A549 (cell line): Measurements from ENCODE around the gene ZNF827. TPM values are rescaled to one million over a fixed set of nuclear protein-coding genes. Genes with fewer than 3 reads are reported as not detected.

ENCODE experiments used
- ATAC-seq, 2 experiments: fragments of 200-7000 bp in 1 of 2; fragments of >200 bp in 1 of 2; cut with Nextera tagmentation in 1 of 2; cut with Tn5 transposase in 1 of 2; 3 replicates each; pipeline versions ENCODE4 v1.8.0 to v1.9.1; 2018 to 2020; ENCODE audit warnings: mild to moderate bottlenecking in 1 of 2, moderate library complexity in 1 of 2
- CTCF ChIA-PET: fragments of 300-600 bp; sonication (Branson Sonifier 250); formaldehyde crosslinking; extraction: SDS; loops from one replicate; lab custom pipeline; 2021; ENCODE audit warnings: antibody characterized with exemption, inconsistent platforms; lab: Yijun Ruan, JAX
- POLR2A ChIA-PET: fragments of 350-600 bp; formaldehyde crosslinking; extraction: SDS; loops from one replicate; lab custom pipeline; 2021; ENCODE audit warnings: antibody characterized with exemption, inconsistent platforms; lab: Yijun Ruan, JAX
- DNase-seq, 2 experiments: peaks; one replicate each; pipeline versions ENCODE4 v3.0.0 to v3.0.0-alpha.2; 2011 to 2016; ENCODE audit warnings: low read depth in 1 of 2, low spot score in 1 of 2
- FAIRE-seq: peaks from 2 replicates; lab custom pipeline; 2011; peaks lifted over from hg19 to GRCh38; lab: Jason Lieb, UNC
- H3K27ac ChIP-seq, 2 experiments: fragments of >200 bp; sonication (Bioruptor Twin); formaldehyde crosslinking; 3 replicates each; pipeline ENCODE4 v1.5.1; 2016 to 2017
- H3K4me1 ChIP-seq: fragments of >200 bp; sonication (Bioruptor Twin); formaldehyde crosslinking; 3 replicates; pipeline ENCODE4 v1.6.1; 2016
- H3K4me2 ChIP-seq: fragments of >200 bp; sonication (Bioruptor Twin); formaldehyde crosslinking; 3 replicates; pipeline ENCODE4 v1.6.1; 2016
- H3K4me3 ChIP-seq: fragments of >200 bp; sonication (Bioruptor Twin); formaldehyde crosslinking; 3 replicates; pipeline ENCODE4 v1.5.1; 2016
- H3K9me3 ChIP-seq: fragments of >200 bp; sonication (Bioruptor Twin); formaldehyde crosslinking; 3 replicates; pipeline ENCODE4 v1.6.1; 2016
- BHLHE40 ChIP-seq: IDR thresholded peaks from 2 replicates; pipeline ENCODE4 v1.6.1; 2012; ENCODE audit warnings: low read depth, low read length, inconsistent platforms
- CBX2 ChIP-seq: fragments of 200-600 bp; sonication (generic); IDR thresholded peaks from 2 replicates; pipeline ENCODE4 v1.6.1; 2016; ENCODE audit warnings: low read depth, mild to moderate bottlenecking, borderline replicate concordance
- CBX8 ChIP-seq: fragments of 200-600 bp; sonication (generic); IDR thresholded peaks from 2 replicates; pipeline ENCODE4 v1.6.1; 2016
- CHD2 ChIP-seq: fragments of 150-350 bp; IDR thresholded peaks from 2 replicates; pipeline ENCODE4 v1.6.1; 2014; ENCODE audit warnings: low read length; ENCODE audit not compliant: partially characterized antibody
- EHF ChIP-seq: fragments of 250-450 bp; sonication (Bioruptor Pico); IDR thresholded peaks from 2 replicates; pipeline ENCODE4 v1.5.0; 2020; ENCODE audit warnings: mild to moderate bottlenecking
- ESRRA ChIP-seq: fragments of 150-350 bp; IDR thresholded peaks from 2 replicates; pipeline ENCODE4 v1.6.1; 2014; ENCODE audit warnings: mild to moderate bottlenecking, low read length, borderline replicate concordance
- FOSB ChIP-seq: fragments of 250-450 bp; sonication (Bioruptor Pico); IDR thresholded peaks from 2 replicates; pipeline ENCODE4 v1.5.0; 2020; ENCODE audit warnings: mild to moderate bottlenecking, moderate library complexity
- FOSL2 ChIP-seq, 2 experiments: fragments of 450-650 bp in 1 of 2; fragments of >200 bp in 1 of 2; sonication (Bioruptor Twin) in 1 of 2; formaldehyde crosslinking; IDR thresholded peaks; 2 replicates each; pipeline versions ENCODE4 v1.5.0 to v1.6.1; 2016 to 2020; ENCODE audit warnings: mild to moderate bottlenecking in 1 of 2, moderate library complexity in 1 of 2
- FOXS1 ChIP-seq: fragments of 250-450 bp; sonication (Bioruptor Pico); IDR thresholded peaks from 2 replicates; pipeline ENCODE4 v1.5.0; 2020; ENCODE audit warnings: mild to moderate bottlenecking, moderate library complexity
- GATA3 ChIP-seq: IDR thresholded peaks from 2 replicates; pipeline ENCODE4 v1.6.1; 2012; ENCODE audit warnings: borderline replicate concordance
- JUNB ChIP-seq: fragments of >200 bp; sonication (Bioruptor Twin); formaldehyde crosslinking; IDR thresholded peaks from 2 replicates; pipeline ENCODE4 v1.6.1; 2016
- KDM1A ChIP-seq: fragments of 200-600 bp; sonication (generic); IDR thresholded peaks from 2 replicates; pipeline ENCODE4 v1.6.1; 2016; ENCODE audit warnings: low read depth, mild to moderate bottlenecking
- MAZ ChIP-seq: fragments of 150-350 bp; IDR thresholded peaks from 2 replicates; pipeline ENCODE4 v1.6.1; 2014; ENCODE audit warnings: antibody characterized with exemption, low read depth, low read length, borderline replicate concordance
- MYC ChIP-seq: IDR thresholded peaks from 2 replicates; pipeline ENCODE4 v1.6.1; 2012; ENCODE audit warnings: mild to moderate bottlenecking, inconsistent platforms, low read length, improper control_type of control experiment, borderline replicate concordance
- NPAS2 ChIP-seq: fragments of 250-450 bp; sonication (Bioruptor Pico); IDR thresholded peaks from 2 replicates; pipeline ENCODE4 v1.8.0; 2022; ENCODE audit warnings: mild to moderate bottlenecking, moderate library complexity, borderline replicate concordance
- POLR2A ChIP-seq: IDR thresholded peaks from 2 replicates; pipeline ENCODE4 v1.6.1; 2012; ENCODE audit warnings: mild to moderate bottlenecking, low read length
- POLR2AphosphoS2 ChIP-seq: conservative IDR thresholded peaks from 2 replicates; pipeline ENCODE4 v1.6.1; 2012; ENCODE audit warnings: low read length, improper control_type of control experiment, inconsistent platforms
- RAD21 ChIP-seq, 2 experiments: fragments of >200 bp in 1 of 2; sonication (Bioruptor Twin) in 1 of 2; formaldehyde crosslinking in 1 of 2; IDR thresholded peaks in 1 of 2; conservative IDR thresholded peaks in 1 of 2; 2 replicates in 1 of 2; 3 replicates in 1 of 2; pipeline ENCODE4 v1.6.1; 2012 to 2018; ENCODE audit warnings: inconsistent platforms in 1 of 2
- RARB ChIP-seq: fragments of 250-450 bp; sonication (Bioruptor Pico); IDR thresholded peaks from 2 replicates; pipeline ENCODE4 v1.8.0; 2021; ENCODE audit warnings: mild to moderate bottlenecking, moderate library complexity
- RCOR1 ChIP-seq: fragments of 150-350 bp; IDR thresholded peaks from 2 replicates; pipeline ENCODE4 v1.6.1; 2014; ENCODE audit warnings: antibody characterized with exemption, low read length, low read depth
- RFX5 ChIP-seq: fragments of 450-650 bp; IDR thresholded peaks from 2 replicates; pipeline ENCODE4 v1.7.1; 2014; ENCODE audit warnings: antibody characterized with exemption, mild to moderate bottlenecking, moderate library complexity
- SREBF2 ChIP-seq: fragments of 450-650 bp; IDR thresholded peaks from 2 replicates; pipeline ENCODE4 v1.6.1; 2014; ENCODE audit warnings: mild to moderate bottlenecking, moderate library complexity
- TFCP2L1 ChIP-seq: fragments of 250-450 bp; sonication (Bioruptor Pico); IDR thresholded peaks from 2 replicates; pipeline ENCODE4 v1.5.0; 2021; ENCODE audit warnings: mild to moderate bottlenecking
- TP53 ChIP-seq: fragments of 250-450 bp; sonication (Bioruptor Pico); IDR thresholded peaks from 2 replicates; pipeline ENCODE4 v1.5.0; 2021; ENCODE audit warnings: mild to moderate bottlenecking, moderate library complexity
- WGBS: methylation state at CpG from one replicate; pipeline ENCODE4 v1.1.6; 2017; ENCODE audit errors: missing lambda C conversion rate; 5-methylcytosine and 5-hydroxymethylcytosine counted together
- polyA plus RNA-seq, 4 experiments: library from polyadenylated mRNA; depleted of rRNA in 3 of 4; stranded (reverse); fragments of >200 nt; fragmentation: RNase III in 1 of 4; extraction: RNeasy Plus Mini Kit Qiagen cat#74134 plus additional on column Dnase treatment in 1 of 4; gene quantifications; 2 replicates in 3 of 4; 3 replicates in 1 of 4; pipeline ENCODE4 v1.2.3, GENCODE V29; 2011 to 2017
- TF ChIP-seq, protein P1 (sequence below): fragments of >200 bp; sonication (Bioruptor Twin); formaldehyde crosslinking; IDR thresholded peaks from 3 replicates; pipeline ENCODE4 v1.5.1; 2016
- TF ChIP-seq, protein P2 (sequence below): fragments of 200-600 bp; sonication (generic); IDR thresholded peaks from 2 replicates; pipeline ENCODE4 v1.6.1; 2016; ENCODE audit warnings: antibody characterized with exemption, mild to moderate bottlenecking, moderate library complexity
- TF ChIP-seq, protein P3 (sequence below): fragments of 150-350 bp; IDR thresholded peaks from 2 replicates; pipeline ENCODE4 v1.6.1; 2014; ENCODE audit warnings: low read depth, mild to moderate bottlenecking, low read length
- TF ChIP-seq, protein P4 (sequence below): fragments of 250-450 bp; sonication (Bioruptor Pico); IDR thresholded peaks from 2 replicates; pipeline ENCODE4 v1.5.0; 2020; ENCODE audit warnings: low read depth, mild to moderate bottlenecking, moderate library complexity
- TF ChIP-seq, protein P5 (sequence below): IDR thresholded peaks from 2 replicates; pipeline ENCODE4 v1.6.1; 2012

Gene ZNF827
- polyA plus RNA-seq, 2 of the 4 experiments (the other 2 are of a cell fraction) = 3.8 to 4.2 TPM

DNA sequence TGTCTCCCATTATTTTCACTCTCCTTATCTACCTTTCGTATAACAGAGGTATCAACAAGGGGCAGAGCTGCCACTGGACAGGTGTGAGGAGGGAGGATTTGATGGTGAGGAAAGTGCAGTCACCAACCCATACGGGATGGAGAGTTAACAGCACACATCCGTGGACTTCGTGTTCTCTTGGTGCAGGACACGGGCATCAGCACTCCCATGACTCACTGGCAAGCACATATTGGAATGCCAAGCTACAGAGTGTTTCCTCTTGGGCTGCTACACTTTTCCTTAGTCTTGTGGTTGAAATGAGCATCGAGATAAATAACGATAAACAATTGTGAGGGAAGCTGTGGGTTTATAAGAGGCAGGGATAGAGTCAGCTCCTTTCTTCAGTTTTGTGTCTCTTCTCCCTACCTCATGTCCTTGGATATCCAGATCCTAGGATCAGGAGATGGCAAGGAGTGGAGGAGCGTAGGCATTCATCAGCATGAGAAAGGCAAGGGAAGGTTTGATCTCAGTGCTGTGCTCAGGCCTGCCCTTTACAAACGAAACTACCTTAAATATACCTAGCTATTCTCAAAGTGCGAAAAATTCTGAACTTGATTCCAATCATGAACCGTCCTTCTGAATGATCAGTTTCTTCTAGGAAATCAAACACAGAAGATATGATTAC lies 96.3 kb downstream of the ZNF827 start:
- no peak for TF ChIP-seq POLR2A
- no peak for TF ChIP-seq EHF (CRISPR knock-in tag)
- no peak for TF ChIP-seq CBX8
- TF ChIP-seq JUNB = no peak
- TF ChIP-seq FOSL2 (IDR thresholded peaks at IDR 0.05) = no peak
- TF ChIP-seq FOSL2 (CRISPR knock-in tag; IDR thresholded peaks at IDR 0.05) = no peak
- TF ChIP-seq MYC = no peak
- no peak for TF ChIP-seq CHD2
- TF ChIP-seq, protein P1, sequence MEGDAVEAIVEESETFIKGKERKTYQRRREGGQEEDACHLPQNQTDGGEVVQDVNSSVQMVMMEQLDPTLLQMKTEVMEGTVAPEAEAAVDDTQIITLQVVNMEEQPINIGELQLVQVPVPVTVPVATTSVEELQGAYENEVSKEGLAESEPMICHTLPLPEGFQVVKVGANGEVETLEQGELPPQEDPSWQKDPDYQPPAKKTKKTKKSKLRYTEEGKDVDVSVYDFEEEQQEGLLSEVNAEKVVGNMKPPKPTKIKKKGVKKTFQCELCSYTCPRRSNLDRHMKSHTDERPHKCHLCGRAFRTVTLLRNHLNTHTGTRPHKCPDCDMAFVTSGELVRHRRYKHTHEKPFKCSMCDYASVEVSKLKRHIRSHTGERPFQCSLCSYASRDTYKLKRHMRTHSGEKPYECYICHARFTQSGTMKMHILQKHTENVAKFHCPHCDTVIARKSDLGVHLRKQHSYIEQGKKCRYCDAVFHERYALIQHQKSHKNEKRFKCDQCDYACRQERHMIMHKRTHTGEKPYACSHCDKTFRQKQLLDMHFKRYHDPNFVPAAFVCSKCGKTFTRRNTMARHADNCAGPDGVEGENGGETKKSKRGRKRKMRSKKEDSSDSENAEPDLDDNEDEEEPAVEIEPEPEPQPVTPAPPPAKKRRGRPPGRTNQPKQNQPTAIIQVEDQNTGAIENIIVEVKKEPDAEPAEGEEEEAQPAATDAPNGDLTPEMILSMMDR = no peak
- no peak for TF ChIP-seq FOSB
- no peak for TF ChIP-seq RCOR1
- TF ChIP-seq, protein P2, sequence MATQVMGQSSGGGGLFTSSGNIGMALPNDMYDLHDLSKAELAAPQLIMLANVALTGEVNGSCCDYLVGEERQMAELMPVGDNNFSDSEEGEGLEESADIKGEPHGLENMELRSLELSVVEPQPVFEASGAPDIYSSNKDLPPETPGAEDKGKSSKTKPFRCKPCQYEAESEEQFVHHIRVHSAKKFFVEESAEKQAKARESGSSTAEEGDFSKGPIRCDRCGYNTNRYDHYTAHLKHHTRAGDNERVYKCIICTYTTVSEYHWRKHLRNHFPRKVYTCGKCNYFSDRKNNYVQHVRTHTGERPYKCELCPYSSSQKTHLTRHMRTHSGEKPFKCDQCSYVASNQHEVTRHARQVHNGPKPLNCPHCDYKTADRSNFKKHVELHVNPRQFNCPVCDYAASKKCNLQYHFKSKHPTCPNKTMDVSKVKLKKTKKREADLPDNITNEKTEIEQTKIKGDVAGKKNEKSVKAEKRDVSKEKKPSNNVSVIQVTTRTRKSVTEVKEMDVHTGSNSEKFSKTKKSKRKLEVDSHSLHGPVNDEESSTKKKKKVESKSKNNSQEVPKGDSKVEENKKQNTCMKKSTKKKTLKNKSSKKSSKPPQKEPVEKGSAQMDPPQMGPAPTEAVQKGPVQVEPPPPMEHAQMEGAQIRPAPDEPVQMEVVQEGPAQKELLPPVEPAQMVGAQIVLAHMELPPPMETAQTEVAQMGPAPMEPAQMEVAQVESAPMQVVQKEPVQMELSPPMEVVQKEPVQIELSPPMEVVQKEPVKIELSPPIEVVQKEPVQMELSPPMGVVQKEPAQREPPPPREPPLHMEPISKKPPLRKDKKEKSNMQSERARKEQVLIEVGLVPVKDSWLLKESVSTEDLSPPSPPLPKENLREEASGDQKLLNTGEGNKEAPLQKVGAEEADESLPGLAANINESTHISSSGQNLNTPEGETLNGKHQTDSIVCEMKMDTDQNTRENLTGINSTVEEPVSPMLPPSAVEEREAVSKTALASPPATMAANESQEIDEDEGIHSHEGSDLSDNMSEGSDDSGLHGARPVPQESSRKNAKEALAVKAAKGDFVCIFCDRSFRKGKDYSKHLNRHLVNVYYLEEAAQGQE = no peak
- TF ChIP-seq KDM1A = no peak
- no peak for TF ChIP-seq ESRRA
- no peak for TF ChIP-seq POLR2AphosphoS2
- TF ChIP-seq, protein P3, sequence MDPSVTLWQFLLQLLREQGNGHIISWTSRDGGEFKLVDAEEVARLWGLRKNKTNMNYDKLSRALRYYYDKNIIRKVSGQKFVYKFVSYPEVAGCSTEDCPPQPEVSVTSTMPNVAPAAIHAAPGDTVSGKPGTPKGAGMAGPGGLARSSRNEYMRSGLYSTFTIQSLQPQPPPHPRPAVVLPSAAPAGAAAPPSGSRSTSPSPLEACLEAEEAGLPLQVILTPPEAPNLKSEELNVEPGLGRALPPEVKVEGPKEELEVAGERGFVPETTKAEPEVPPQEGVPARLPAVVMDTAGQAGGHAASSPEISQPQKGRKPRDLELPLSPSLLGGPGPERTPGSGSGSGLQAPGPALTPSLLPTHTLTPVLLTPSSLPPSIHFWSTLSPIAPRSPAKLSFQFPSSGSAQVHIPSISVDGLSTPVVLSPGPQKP = no peak
- no peak for TF ChIP-seq MAZ
- DNase-seq = no peak
- Histone ChIP-seq H3K4me1 (no peaks in the 10 kb centered on the region), H3K9me3 (no peaks in the 10 kb centered on the region), H3K4me2 (no peak overlapping the region), H3K27ac (no peak overlapping the region), H3K4me3 (no peak overlapping the region)
- ChIA-PET POLR2A (interaction anchor here (0.6 kb wide), 1 partner anchor 76 kb away, joined by 3 read pairs; no protein-coding TSS in a partner anchor), CTCF (no interaction called here)
- no peak for FAIRE-seq
- ATAC-seq = no peak
- 86% methylated on average over 11 of the region's 11 CpGs for WGBS

DNA sequence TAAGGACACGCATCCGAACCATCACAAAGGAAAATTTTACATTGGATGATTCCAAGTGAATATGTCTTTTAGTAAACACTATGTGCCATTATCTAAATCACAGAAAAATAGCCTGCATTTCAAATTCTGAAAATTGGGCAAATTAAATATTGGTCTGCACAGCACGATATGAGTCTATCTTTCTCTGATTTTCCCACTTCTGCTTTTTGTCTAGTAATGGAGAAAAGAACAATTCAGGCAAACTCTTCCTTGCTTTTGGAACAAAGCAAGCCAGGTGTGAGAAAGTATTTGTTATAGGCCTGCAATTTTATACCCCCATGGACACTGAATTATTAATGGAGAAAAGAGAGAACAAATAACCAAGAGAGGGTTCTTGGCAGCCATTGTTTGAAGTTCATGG lies 97.8 kb downstream of the ZNF827 start:
- H3K4me1 ChIP-seq = no peaks in the 10 kb centered on the region
- no peak overlapping the region for H3K4me2 ChIP-seq
- FAIRE-seq = no peak
- no peak for ATAC-seq
- ChIA-PET POLR2A (no interaction called here), CTCF (interaction anchor here (0.8 kb wide), 1 partner anchor 34 kb away, joined by 4 read pairs; no protein-coding TSS in a partner anchor)
- DNase-seq = no peak
- no peak overlapping the region for H3K4me3 ChIP-seq
- WGBS = 92% methylated on average over 3 of the region's 3 CpGs
- no peak overlapping the region for H3K27ac ChIP-seq
- no peaks in the 10 kb centered on the region for H3K9me3 ChIP-seq
- TF ChIP-seq SREBF2 (no peak), RAD21 (conservative IDR thresholded peaks at IDR 0.05 in 1 of 2, IDR thresholded peaks at IDR 0.05 in 1 of 2) (no peak), CBX2 (no peak), RFX5 (no peak), CHD2 (no peak), RARB (CRISPR knock-in tag) (no peak), FOXS1 (no peak), NPAS2 (CRISPR knock-in tag) (no peak), TP53 (CRISPR knock-in tag) (no peak), BHLHE40 (no peak), TFCP2L1 (CRISPR knock-in tag) (no peak), GATA3 (no peak)
- TF ChIP-seq, protein P4, sequence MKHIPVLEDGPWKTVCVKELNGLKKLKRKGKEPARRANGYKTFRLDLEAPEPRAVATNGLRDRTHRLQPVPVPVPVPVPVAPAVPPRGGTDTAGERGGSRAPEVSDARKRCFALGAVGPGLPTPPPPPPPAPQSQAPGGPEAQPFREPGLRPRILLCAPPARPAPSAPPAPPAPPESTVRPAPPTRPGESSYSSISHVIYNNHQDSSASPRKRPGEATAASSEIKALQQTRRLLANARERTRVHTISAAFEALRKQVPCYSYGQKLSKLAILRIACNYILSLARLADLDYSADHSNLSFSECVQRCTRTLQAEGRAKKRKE (CRISPR knock-in tag) = no peak
- TF ChIP-seq, protein P5, sequence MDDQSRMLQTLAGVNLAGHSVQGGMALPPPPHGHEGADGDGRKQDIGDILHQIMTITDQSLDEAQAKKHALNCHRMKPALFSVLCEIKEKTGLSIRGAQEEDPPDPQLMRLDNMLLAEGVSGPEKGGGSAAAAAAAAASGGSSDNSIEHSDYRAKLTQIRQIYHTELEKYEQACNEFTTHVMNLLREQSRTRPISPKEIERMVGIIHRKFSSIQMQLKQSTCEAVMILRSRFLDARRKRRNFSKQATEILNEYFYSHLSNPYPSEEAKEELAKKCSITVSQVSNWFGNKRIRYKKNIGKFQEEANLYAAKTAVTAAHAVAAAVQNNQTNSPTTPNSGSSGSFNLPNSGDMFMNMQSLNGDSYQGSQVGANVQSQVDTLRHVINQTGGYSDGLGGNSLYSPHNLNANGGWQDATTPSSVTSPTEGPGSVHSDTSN = no peak
- TF ChIP-seq, protein P3 = no peak
